DOHH2 (cell line): ENCODE data around the gene FRK.

Source experiments
- H3F3A ChIP-seq: fragments of 200-600 bp; sonication (generic), shearing (Covaris generic); 2 replicates; pipeline ENCODE4 v1.6.0; 2016; ENCODE audit warnings: antibody characterized with exemption, mild to moderate bottlenecking; ENCODE audit not compliant: control insufficient read depth, insufficient read depth
- H3K27ac ChIP-seq: fragments of 200-600 bp; sonication (generic); 2 replicates; pipeline ENCODE4 v1.5.1; 2014; ENCODE audit warnings: low read depth, mild to moderate bottlenecking, low read length, moderate library complexity
- H3K27me3 ChIP-seq: fragments of 200-600 bp; sonication (generic); 2 replicates; pipeline ENCODE4 v1.6.1; 2014; ENCODE audit warnings: mild to moderate bottlenecking, low read length, mixed read lengths; ENCODE audit not compliant: control insufficient read depth
- H3K36me3 ChIP-seq: fragments of 200-600 bp; sonication (generic); 2 replicates; pipeline ENCODE4 v1.6.1; 2014; ENCODE audit warnings: mild to moderate bottlenecking, low read length, moderate library complexity, mixed read lengths; ENCODE audit not compliant: control insufficient read depth
- H3K4me1 ChIP-seq: fragments of 200-600 bp; sonication (generic); 2 replicates; pipeline ENCODE4 v1.6.1; 2014; ENCODE audit warnings: mild to moderate bottlenecking, low read length, mixed read lengths; ENCODE audit not compliant: control insufficient read depth
- H3K4me2 ChIP-seq: fragments of 200-600 bp; sonication (generic); 2 replicates; pipeline ENCODE4 v1.6.0; 2014; ENCODE audit warnings: mild to moderate bottlenecking, low read length, moderate library complexity
- H3K4me3 ChIP-seq: fragments of 200-600 bp; sonication (generic); 2 replicates; pipeline ENCODE4 v1.5.1; 2014; ENCODE audit warnings: mild to moderate bottlenecking, low read length, mixed read lengths
- H3K79me2 ChIP-seq: fragments of 200-600 bp; sonication (generic); 2 replicates; pipeline ENCODE4 v1.6.1; 2014; ENCODE audit warnings: mild to moderate bottlenecking, low read length, mixed read lengths; ENCODE audit not compliant: control insufficient read depth
- H3K9me2 ChIP-seq: fragments of 200-600 bp; sonication (generic); replicated peaks from 2 replicates; pipeline ENCODE4 v1.6.1; 2014; ENCODE audit warnings: mild to moderate bottlenecking, low read length, mixed read lengths; ENCODE audit not compliant: control insufficient read depth
- H3K9me3 ChIP-seq: fragments of 200-600 bp; sonication (generic); 2 replicates; pipeline ENCODE4 v1.6.1; 2014; ENCODE audit warnings: antibody characterized with exemption, low read length, mixed read lengths; ENCODE audit not compliant: control insufficient read depth, insufficient read depth
- H4K20me1 ChIP-seq: fragments of 200-600 bp; sonication (generic); 2 replicates; pipeline ENCODE4 v1.6.0; 2014; ENCODE audit warnings: low read depth, mild to moderate bottlenecking, antibody characterized with exemption, low read length, moderate library complexity; ENCODE audit not compliant: control insufficient read depth, insufficient read depth
- EZH2phosphoT487 ChIP-seq: fragments of 200-600 bp; sonication (generic); IDR thresholded peaks from 2 replicates; pipeline ENCODE4 v1.6.1; 2017; ENCODE audit warnings: borderline replicate concordance, mild to moderate bottlenecking, antibody characterized with exemption, low read length, moderate library complexity, mixed read lengths
- TF ChIP-seq, protein P1 (sequence below): fragments of 200-600 bp; sonication (generic); IDR thresholded peaks from one replicate; pipeline ENCODE4 v1.5.1; 2014; ENCODE audit warnings: antibody characterized with exemption, mild to moderate bottlenecking, low read depth, low read length; ENCODE audit not compliant: poor library complexity, severe bottlenecking

FRK gene

GRCh38 chr6:116036075-116036773 lies 24.5 kb downstream of the FRK start:
- H4K20me1 ChIP-seq = no peaks in the 10 kb centered on the region
- TF ChIP-seq EZH2phosphoT487 = no peak
- TF ChIP-seq, protein P1, sequence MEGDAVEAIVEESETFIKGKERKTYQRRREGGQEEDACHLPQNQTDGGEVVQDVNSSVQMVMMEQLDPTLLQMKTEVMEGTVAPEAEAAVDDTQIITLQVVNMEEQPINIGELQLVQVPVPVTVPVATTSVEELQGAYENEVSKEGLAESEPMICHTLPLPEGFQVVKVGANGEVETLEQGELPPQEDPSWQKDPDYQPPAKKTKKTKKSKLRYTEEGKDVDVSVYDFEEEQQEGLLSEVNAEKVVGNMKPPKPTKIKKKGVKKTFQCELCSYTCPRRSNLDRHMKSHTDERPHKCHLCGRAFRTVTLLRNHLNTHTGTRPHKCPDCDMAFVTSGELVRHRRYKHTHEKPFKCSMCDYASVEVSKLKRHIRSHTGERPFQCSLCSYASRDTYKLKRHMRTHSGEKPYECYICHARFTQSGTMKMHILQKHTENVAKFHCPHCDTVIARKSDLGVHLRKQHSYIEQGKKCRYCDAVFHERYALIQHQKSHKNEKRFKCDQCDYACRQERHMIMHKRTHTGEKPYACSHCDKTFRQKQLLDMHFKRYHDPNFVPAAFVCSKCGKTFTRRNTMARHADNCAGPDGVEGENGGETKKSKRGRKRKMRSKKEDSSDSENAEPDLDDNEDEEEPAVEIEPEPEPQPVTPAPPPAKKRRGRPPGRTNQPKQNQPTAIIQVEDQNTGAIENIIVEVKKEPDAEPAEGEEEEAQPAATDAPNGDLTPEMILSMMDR = no peak
- H3K4me1 ChIP-seq = no peaks in the 10 kb centered on the region
- H3F3A ChIP-seq = no peaks in the 10 kb centered on the region
- no peaks in the 10 kb centered on the region for H3K27me3 ChIP-seq
- H3K36me3 ChIP-seq = no peaks in the 10 kb centered on the region
- no peaks in the 10 kb centered on the region for H3K9me2 ChIP-seq
- no peak overlapping the region for H3K4me2 ChIP-seq
- no peak overlapping the region for H3K4me3 ChIP-seq
- no peak overlapping the region for H3K27ac ChIP-seq
- H3K79me2 ChIP-seq = no peaks in the 10 kb centered on the region
- no peaks in the 10 kb centered on the region for H3K9me3 ChIP-seq

DNA sequence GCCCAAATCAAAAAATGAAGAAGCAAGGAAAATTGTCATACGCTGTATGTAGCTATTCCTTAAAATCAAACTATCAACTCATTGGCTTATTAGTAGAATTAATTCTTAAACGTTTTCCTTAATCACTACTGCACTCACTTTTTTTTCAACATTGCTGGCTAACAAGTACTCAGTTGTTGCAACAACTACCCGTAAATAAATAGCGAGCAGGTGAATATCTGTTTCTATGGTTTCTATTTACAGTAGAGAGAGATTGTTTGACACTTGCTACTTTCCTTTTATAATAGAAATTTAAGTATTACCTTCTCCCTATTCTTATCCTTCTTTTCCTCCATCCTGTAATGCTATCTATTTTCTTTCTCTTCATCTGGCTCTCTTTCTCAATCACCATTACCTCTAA lies 25.1 kb downstream of the FRK start:
- Histone ChIP-seq H3K4me2 (no peak overlapping the region), H3K4me3 (no peak overlapping the region), H3K27ac (no peak overlapping the region), H3K27me3 (no peaks in the 10 kb centered on the region), H3K9me2 (no peaks in the 10 kb centered on the region), H3K36me3 (no peaks in the 10 kb centered on the region), H3K9me3 (no peaks in the 10 kb centered on the region), H3K4me1 (no peaks in the 10 kb centered on the region), H4K20me1 (no peaks in the 10 kb centered on the region), H3K79me2 (no peaks in the 10 kb centered on the region), H3F3A (no peaks in the 10 kb centered on the region)
- TF ChIP-seq, protein P1 = no peak
- TF ChIP-seq EZH2phosphoT487 = no peak

GRCh38 chr6:116034327-116034726 lies 26.4 kb downstream of the FRK start:
- Histone ChIP-seq H4K20me1 (no peaks in the 10 kb centered on the region), H3K27me3 (no peaks in the 10 kb centered on the region), H3K4me1 (no peaks in the 10 kb centered on the region), H3K79me2 (no peaks in the 10 kb centered on the region), H3K4me2 (no peak overlapping the region), H3K27ac (no peak overlapping the region), H3K9me3 (no peaks in the 10 kb centered on the region), H3K36me3 (no peaks in the 10 kb centered on the region), H3K9me2 (no peaks in the 10 kb centered on the region), H3F3A (no peaks in the 10 kb centered on the region), H3K4me3 (no peak overlapping the region)
- no peak for TF ChIP-seq EZH2phosphoT487
- TF ChIP-seq, protein P1 = no peak
